Measurements from ENCODE around the gene HOXA9. TPM values are rescaled to one million over a fixed set of nuclear protein-coding genes. Genes with fewer than 3 reads are reported as not detected.
A peak's percentile ranks its signal among the peaks of the same experiment; 100 is the strongest.

Gene HOXA9
- polyA plus RNA-seq, 3 donors: 0.55 to 1.9 (median 1.2) TPM

DNA sequence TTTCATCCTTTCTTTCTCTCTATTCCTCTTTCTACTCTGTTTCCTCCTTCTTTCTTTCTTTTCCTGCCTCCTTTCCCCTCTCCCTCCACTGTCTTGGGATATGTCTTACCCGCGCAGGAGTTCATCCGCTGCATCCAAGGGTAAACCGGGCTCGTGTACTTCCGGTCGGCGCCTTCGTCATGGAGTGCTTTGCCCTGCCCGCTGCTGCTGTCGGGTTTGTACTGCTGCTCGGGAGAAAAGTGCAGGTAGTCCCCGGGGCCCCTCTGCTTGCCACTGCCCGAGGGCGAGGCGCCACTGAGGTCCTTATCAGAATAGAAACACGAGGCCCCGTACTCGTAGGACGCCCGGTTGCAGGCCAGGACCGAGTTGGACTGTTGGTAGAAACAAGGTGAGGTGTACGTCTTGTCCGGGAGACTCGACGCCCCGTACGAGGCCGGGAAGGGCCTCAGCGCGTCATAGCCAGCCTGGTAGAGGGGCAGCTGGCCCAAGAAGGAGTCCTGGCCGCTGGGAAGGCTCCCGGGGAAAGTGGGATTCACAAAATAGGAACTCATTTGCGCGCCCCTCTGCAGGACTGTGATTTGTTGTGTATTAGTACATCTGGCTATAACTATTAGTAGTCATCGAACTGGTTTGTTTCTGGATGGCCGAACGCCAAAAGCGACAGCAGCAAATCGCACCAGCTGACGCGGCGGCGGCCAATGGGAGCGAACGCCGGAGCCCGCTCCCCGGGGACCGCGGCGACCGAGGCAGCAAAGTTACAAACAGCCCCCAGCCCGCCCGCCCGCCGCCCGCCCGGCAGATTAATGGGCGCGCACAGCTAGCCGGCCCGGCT lies 17.9 kb downstream of the HOXA9 start, which contains the start of gene HOXA6:
TSS of gene HOXA6 (minus strand) at position 576 of the 832 bp plus-strand sequence. CDS start at position 551, 25 bp downstream.
- no peak for DNase-seq
- H3K27me3 Mint-ChIP-seq (ENCODE audit: low read depth in 3 of 3): peaks cover 82 to 95% (median 93%) of the 10 kb centered on the region in 3 donors
- H3K9me3 Mint-ChIP-seq: peaks cover 13 to 61% (median 42%) of the 10 kb centered on the region in 7 donors
- H3K79me2 ChIP-seq (ENCODE audit: insufficient read depth, low read length): no peaks in the 10 kb centered on the region
- H3K27ac Mint-ChIP-seq: peak within 1 kb of the TSS in 1 of 7 donors; percentile 31
- no peaks in the 10 kb centered on the region for H4K20me1 ChIP-seq (ENCODE audit: insufficient read depth, low read length)
- peak within 1 kb of the TSS in 2 of 3 experiments; percentile 21 to 52 for H3K4me3 ChIP-seq (replicated peaks in 1 of 3; ENCODE audit: low read depth in 2 of 3, low read length in 3 of 3)
- H3K27ac ChIP-seq (ENCODE audit: low read depth in 1 of 2, low read length in 2 of 2): no peak within 1 kb of the TSS
- peaks cover 12 to 25% of the 10 kb centered on the region in 2 donors for H3K36me3 Mint-ChIP-seq
- H3K4me1 ChIP-seq (ENCODE audit: control insufficient read depth in 1 of 2, insufficient read depth in 2 of 2, low read length in 2 of 2): peaks cover 37 to 43% of the 10 kb centered on the region in 2 donors
- H3K36me3 ChIP-seq (replicated peaks in 1 of 2; ENCODE audit: control insufficient read depth in 1 of 2, insufficient read depth in 2 of 2, low read length in 2 of 2): no peaks in the 10 kb centered on the region
- peaks cover 58 to 89% of the 10 kb centered on the region in 2 donors for H3K27me3 ChIP-seq (ENCODE audit: control insufficient read depth in 2 of 2, insufficient read depth in 2 of 2, low read length in 2 of 2)
- H3K9ac ChIP-seq (ENCODE audit: insufficient read depth, low read length, poor library complexity, severe bottlenecking): no peak within 1 kb of the TSS
- H3K4me3 Mint-ChIP-seq: peak within 1 kb of the TSS; percentile 67 to 92
- H3K4me1 Mint-ChIP-seq: peaks cover 44% of the 10 kb centered on the region
- 15% methylated on average over 63 of the region's 63 CpGs for WGBS (ENCODE audit: insufficient coverage)
- intact Hi-C loops (cut with micrococcal nuclease): no loop called here
- TF ChIP-seq CTCF (IDR thresholded peaks at IDR 0.05): no peak
- peaks cover 26 to 43% of the 10 kb centered on the region in 2 donors for H3K9me3 ChIP-seq (replicated peaks in 1 of 2; ENCODE audit: control insufficient read depth in 1 of 2, insufficient read depth in 1 of 2, low read length in 2 of 2)
- peak within 1 kb of the TSS; percentile 50 for H3K4me2 ChIP-seq (replicated peaks; ENCODE audit: extremely low read depth, low read length, poor library complexity, severe bottlenecking)
- peak within 1 kb of the TSS; percentile 25 for H2AFZ ChIP-seq (ENCODE audit: insufficient read depth, low read depth, low read length, poor library complexity, severe bottlenecking)

GRCh38 chr7:27146491-27147198 lies 18.7 kb downstream of the HOXA9 start:
- peaks cover 74 to 91% (median 91%) of the 10 kb centered on the region in 3 donors for H3K27me3 Mint-ChIP-seq (ENCODE audit: low read depth in 3 of 3)
- peaks cover 29 to 35% of the 10 kb centered on the region in 2 donors for H3K4me1 ChIP-seq (ENCODE audit: control insufficient read depth in 1 of 2, insufficient read depth in 2 of 2, low read length in 2 of 2)
- peak overlapping the region; percentile 25 for H2AFZ ChIP-seq (ENCODE audit: insufficient read depth, low read depth, low read length, poor library complexity, severe bottlenecking)
- WGBS (ENCODE audit: insufficient coverage): 77% methylated on average over 3 of the region's 5 CpGs
- intact Hi-C loops (cut with micrococcal nuclease): no loop called here
- H3K79me2 ChIP-seq (ENCODE audit: insufficient read depth, low read length): no peaks in the 10 kb centered on the region
- no peaks in the 10 kb centered on the region for H4K20me1 ChIP-seq (ENCODE audit: insufficient read depth, low read length)
- peak overlapping the region in 1 of 2 donors; percentile 92 for H3K4me3 Mint-ChIP-seq
- no peak overlapping the region for H3K27ac ChIP-seq (ENCODE audit: low read depth in 1 of 2, low read length in 2 of 2)
- H3K36me3 ChIP-seq (replicated peaks in 1 of 2; ENCODE audit: control insufficient read depth in 1 of 2, insufficient read depth in 2 of 2, low read length in 2 of 2): no peaks in the 10 kb centered on the region
- peaks cover 26 to 36% of the 10 kb centered on the region in 2 donors for H3K9me3 ChIP-seq (replicated peaks in 1 of 2; ENCODE audit: control insufficient read depth in 1 of 2, insufficient read depth in 1 of 2, low read length in 2 of 2)
- H3K4me2 ChIP-seq (replicated peaks; ENCODE audit: extremely low read depth, low read length, poor library complexity, severe bottlenecking): peak overlapping the region; percentile 50
- no peak overlapping the region for H3K27ac Mint-ChIP-seq
- peaks cover 36% of the 10 kb centered on the region for H3K4me1 Mint-ChIP-seq
- peak overlapping the region in 1 of 3 experiments; percentile 52 for H3K4me3 ChIP-seq (replicated peaks in 1 of 3; ENCODE audit: low read depth in 2 of 3, low read length in 3 of 3)
- no peak for DNase-seq
- TF ChIP-seq CTCF (IDR thresholded peaks at IDR 0.05): no peak
- H3K9ac ChIP-seq (ENCODE audit: insufficient read depth, low read length, poor library complexity, severe bottlenecking): no peak overlapping the region
- H3K9me3 Mint-ChIP-seq: peaks cover 13 to 57% (median 42%) of the 10 kb centered on the region in 7 donors
- H3K36me3 Mint-ChIP-seq: peaks cover 11 to 23% of the 10 kb centered on the region in 2 donors
- peaks cover 51 to 87% of the 10 kb centered on the region in 2 donors for H3K27me3 ChIP-seq (ENCODE audit: control insufficient read depth in 2 of 2, insufficient read depth in 2 of 2, low read length in 2 of 2)

Measured in CD14-positive monocyte (primary cell).